NCI-H128 (cell line): ENCODE measurements around the gene CKMT2.

Experiments used
- DNase-seq: peaks from one replicate; lab custom pipeline; 2025; ENCODE audit not compliant: unreplicated experiment; lab: John Stamatoyannopoulos, UW

CKMT2 gene

DNA sequence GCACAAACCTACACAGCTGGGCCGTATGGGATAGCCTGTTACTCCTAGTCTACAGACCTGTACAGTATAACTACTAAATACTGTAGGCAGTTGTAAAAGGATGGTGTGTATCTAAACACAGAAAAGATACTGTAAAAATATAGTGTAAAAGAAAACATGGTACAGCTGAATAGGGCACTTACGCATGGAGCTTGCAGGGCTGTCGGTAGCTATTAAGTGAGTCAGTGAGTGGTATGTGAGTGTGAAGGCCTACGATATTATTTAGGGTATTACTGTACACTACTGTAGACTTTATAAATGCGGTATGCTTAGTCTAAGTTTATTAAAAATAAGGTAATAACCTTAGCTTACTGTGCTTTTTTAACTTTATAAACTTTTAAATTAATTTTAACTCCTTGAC lies 69.5 kb downstream of the CKMT2 start:
- no peak for DNase-seq

DNA sequence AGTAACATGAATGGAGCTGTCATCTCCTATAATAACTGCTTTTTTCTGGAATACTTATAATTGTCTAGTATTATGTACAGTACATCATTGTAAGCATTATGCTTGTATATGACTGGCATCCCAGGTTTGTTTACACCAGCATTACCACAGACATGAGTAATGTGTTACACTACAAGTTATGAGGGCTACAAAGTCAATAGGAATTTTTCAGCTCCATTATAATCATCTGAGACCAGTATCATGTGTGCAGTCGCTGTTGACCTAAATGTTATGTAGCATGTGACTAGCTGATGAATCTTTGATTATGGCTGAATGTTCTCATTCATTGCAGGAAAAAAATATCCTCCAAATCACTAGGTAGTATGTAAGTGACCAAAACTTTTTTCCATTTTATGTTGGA lies 70.4 kb downstream of the CKMT2 start:
- DNase-seq: no peak

DNA sequence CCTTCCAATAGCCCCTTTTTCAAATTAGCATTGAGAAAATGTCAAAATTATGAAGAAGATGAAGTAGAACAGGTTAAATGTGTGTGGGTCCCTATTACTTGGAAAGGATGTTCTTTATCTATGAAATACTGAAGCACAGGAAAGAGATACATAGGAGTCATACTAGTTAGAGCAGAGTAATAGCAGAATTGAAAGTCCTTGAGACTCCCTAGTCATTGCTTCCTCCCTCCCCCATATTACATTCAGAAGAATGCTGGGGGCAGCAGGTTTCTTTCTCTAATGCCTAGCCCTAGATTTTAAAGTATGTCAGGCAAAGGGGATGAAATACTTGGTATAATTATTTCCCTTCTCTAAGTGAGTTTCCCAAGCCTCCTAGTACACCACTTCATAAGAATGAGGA lies 72.7 kb downstream of the CKMT2 start:
- DNase-seq: no peak

DNA sequence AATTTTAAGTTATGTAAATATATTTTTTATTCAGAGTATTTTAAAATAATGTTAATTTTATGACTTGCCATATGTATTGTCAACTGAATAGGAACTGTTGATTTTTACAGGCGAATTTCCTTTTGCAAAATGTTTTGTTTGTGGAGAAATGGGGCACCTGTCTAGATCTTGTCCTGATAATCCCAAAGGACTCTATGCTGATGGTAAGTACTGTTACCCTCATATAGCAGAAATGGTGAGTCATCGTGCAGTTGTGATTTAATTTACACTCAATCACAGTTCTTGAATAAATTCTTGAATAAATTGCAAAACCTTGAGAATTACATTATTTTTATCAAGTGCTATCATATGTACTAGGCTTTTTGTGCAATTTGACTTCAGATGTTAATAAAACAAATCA lies 75.7 kb downstream of the CKMT2 start:
- DNase-seq: no peak

DNA sequence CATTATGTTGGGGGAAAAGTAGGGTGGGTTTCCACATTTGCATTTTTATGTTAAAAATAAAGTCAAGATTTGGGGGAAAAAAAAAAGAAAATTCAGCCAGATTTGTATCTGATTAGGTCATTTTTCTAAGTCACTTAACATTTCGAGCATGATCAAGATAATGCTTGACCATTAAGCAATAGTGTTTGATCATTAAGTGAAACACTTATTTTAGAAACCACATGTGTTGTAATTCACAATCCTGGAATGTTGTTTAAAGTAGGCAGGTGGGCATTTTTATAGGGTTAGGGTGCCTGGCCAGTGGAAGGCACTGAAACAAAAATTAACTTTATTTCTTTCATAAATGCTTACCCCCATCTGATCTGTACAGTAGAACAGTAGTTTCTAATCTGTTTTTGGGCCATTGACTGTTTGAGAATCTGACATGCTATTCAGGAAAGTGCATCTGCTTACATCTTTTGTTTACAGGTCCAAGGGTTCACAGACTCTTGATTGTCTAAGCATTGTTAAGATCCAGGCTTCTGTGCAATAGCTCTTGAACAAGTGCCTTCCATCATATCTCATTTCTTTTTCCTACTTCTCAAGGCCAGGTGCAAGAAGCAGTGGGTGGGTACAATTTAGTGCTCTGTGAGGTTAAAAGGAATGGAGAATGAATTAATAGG lies 77.4 kb downstream of the CKMT2 start:
- DNase-seq: no peak

DNA sequence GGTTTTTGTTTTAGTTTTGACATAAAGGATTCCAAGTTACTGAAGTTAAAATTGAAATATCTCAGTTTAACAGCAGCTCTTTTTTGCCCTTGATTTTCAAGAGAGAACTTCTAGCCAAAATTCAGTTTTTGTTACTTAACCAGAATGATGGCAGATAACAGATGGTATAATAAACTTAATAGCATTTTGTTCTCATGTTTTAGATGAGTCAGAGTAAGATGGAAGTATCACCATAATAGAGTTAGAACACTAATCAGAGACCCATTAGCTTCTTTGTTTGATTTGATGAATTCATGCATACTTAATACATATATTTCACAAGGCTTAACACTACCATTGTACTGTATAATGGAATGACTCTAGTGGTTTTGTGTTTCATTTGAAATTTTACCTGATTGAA lies 80.2 kb downstream of the CKMT2 start:
- DNase-seq: no peak

DNA sequence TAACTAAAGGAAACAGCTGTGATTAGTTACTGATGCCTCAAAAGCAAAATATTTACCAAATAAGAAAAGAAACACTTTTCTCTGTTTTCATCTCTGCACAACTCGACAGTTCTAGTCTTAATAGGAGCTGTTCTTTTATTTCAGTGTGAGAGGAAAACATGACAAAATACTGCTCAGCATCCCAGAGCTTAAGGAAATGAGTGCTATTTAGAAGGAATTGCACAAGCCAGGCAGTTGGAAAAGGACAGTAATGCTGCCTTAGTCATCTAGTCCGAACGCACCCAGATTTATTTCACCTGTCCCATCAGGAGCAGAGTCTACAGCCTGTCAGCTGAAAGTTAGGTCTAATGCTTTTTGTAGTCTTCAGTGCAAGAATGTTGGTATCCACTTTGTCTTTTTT lies 80.6 kb downstream of the CKMT2 start:
- DNase-seq: no peak

DNA sequence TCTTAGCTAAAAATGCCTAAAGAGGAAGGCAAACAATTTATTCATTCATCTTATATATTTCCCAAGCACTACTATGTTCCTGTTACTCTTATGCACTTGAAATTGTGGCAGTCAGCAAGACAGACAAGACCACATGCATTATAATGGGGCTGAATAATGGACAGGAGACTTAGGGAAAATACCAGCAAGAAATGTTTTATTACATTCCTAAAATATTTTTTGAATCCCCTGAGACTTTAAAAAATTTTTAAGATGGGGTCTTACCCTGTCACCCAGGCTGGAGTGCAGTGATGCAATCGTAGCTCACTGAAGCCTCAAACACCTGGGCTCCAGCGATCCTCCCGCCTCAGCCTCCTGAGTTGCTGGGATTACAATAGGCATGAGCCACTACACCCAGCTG lies 81.5 kb downstream of the CKMT2 start:
- DNase-seq: no peak

DNA sequence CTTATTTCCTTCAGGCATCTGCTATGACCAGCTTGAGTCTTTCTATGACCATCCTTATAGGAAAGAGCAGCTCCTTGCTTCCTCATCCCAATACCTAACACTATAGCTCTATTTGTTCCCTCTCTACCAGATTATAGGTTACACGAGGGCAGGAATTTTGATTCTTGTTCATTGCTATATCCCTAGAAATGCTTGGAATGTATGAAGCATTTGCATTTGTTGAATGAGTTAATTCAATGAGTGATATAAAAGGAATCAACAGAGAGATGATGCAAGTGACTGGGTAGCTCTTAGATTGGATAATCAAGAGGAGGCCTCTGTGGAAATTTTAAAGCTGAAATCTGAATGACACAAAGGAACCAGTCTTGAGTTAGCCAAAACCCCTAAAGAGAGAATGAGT lies 82.2 kb downstream of the CKMT2 start:
- no peak for DNase-seq

DNA sequence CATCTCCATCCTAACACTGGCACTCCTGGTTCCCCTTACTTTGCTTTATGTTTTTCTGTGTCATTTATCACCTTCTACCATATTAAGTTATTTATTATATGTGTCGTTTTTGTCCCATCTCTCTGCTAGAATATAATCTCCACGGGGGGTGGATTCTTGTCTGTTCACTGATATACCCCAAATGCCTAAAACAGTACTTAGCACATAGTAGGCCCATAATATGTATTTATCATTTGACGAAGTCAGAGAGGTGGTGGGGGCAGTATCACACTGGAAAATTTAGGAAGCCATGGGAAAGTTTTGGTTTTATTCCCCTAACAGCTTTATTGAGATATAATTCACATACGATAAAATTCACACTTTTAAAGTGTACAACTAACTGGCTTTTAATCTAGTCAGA lies 82.7 kb downstream of the CKMT2 start:
- no peak for DNase-seq
